NT2/D1 (cell line): Measurements from ENCODE around the gene SV2B.

Experiments
- SUZ12 ChIP-seq: IDR thresholded peaks from 2 replicates; pipeline ENCODE4 v1.6.1; 2011; ENCODE audit not compliant: insufficient read length, insufficient read depth; ENCODE audit errors: extremely low read depth
- YY1 ChIP-seq: IDR thresholded peaks from 2 replicates; pipeline ENCODE4 v1.6.1; 2011; ENCODE audit not compliant: insufficient read length, insufficient read depth
- ZNF274 ChIP-seq: IDR thresholded peaks from 2 replicates; pipeline ENCODE4 v1.6.1; 2011; ENCODE audit warnings: mild to moderate bottlenecking, low read depth, low read length

DNA sequence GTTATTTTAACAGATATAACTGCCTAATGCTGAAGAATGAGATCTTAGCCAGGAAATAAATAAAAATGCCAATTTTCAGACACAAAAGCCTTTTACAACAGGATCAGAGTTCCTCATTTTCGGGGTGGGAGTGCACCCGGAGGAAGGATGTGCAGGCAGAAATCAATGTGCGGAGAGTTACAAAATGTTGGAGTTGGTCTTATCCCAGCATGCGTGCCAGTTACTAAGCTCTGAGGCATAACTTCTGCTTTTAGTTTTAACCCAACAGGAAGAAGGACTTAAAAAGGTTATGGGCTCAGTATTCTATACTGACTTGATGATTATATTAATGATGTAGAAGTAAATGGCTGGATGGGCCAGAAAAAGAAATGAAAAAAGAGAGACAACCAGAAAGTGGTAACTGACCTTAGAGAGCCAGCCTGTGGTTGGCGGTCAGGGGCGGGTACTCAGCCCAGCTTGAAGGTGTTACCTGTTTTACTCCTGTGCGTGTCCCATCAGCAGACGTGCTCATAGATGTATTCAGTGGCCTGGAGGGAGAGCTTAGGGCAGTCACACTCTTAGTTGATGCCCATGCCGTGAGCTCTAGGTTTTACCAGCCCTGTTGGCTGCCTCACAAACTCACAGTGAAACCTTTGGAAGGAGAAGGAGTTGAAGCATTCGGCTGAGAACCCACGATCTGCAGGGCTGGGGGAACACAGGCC lies 164.7 kb downstream of the SV2B start:
- no peak for TF ChIP-seq YY1
- TF ChIP-seq ZNF274 = no peak
- no peak for TF ChIP-seq SUZ12
